ENCODE data around the gene NCOA7. TPM values are rescaled to one million over a fixed set of nuclear protein-coding genes. Genes with fewer than 3 reads are reported as not detected.
"Not testable (repeated sequence)": the region's sequence is repeated elsewhere in the genome, so short reads cannot be mapped to it uniquely, and the experiment has no call there.

NCOA7 gene
- total and polyA plus RNA-seq, 5 donors from 2014 or later: 12.6 to 41.9 (median 14.3) TPM

- Histone ChIP-seq H3K27ac (ENCODE audit: insufficient read depth, low read length, poor library complexity, severe bottlenecking) (no peak overlapping the region), H3K9me3 (ENCODE audit: control insufficient read depth in 2 of 2, low read length in 2 of 2) (no peaks in the 10 kb centered on the region), H3K4me3 (ENCODE audit: low read depth, low read length) (no peak overlapping the region), H3K4me1 (ENCODE audit: control insufficient read depth, insufficient read depth, low read length, poor library complexity, severe bottlenecking) (no peaks in the 10 kb centered on the region), H3K27me3 (ENCODE audit: control insufficient read depth, insufficient read depth, low read length) (no peaks in the 10 kb centered on the region), H3K36me3 (ENCODE audit: control insufficient read depth, insufficient read depth, low read length) (no peaks in the 10 kb centered on the region)
- no peaks in the 10 kb centered on the region for H3K27me3 Mint-ChIP-seq
- peaks cover 25% of the 10 kb centered on the region for H3K36me3 Mint-ChIP-seq
- peaks cover 8 to 31% (median 16%) of the 10 kb centered on the region in 4 donors for H3K4me1 Mint-ChIP-seq
- no peak overlapping the region for H3K27ac Mint-ChIP-seq
- no peak for ATAC-seq (ENCODE audit: low read depth in 2 of 2)
- H3K4me3 Mint-ChIP-seq: no peak overlapping the region
- DNase-seq: no peak
- peaks cover 0 to 3% (median 0%) of the 10 kb centered on the region in 7 donors for H3K9me3 Mint-ChIP-seq
Measured at GRCh38 chr6:125841356-125842090, 50.8 kb downstream of the NCOA7 start.

- no peak overlapping the region for H3K4me3 ChIP-seq (ENCODE audit: low read depth, low read length)
- H3K9me3 ChIP-seq (ENCODE audit: control insufficient read depth in 2 of 2, low read length in 2 of 2): no peaks in the 10 kb centered on the region
- H3K36me3 ChIP-seq (ENCODE audit: control insufficient read depth, insufficient read depth, low read length): no peaks in the 10 kb centered on the region
- H3K4me3 Mint-ChIP-seq: no peak overlapping the region
- H3K27ac ChIP-seq (ENCODE audit: insufficient read depth, low read length, poor library complexity, severe bottlenecking): no peak overlapping the region
- peaks cover 0 to 3% (median 0%) of the 10 kb centered on the region in 7 donors for H3K9me3 Mint-ChIP-seq
- ATAC-seq (ENCODE audit: low read depth in 2 of 2): no peak
- peaks cover 20% of the 10 kb centered on the region for H3K36me3 Mint-ChIP-seq
- H3K27ac Mint-ChIP-seq: no peak overlapping the region
- H3K27me3 Mint-ChIP-seq: no peaks in the 10 kb centered on the region
- H3K4me1 ChIP-seq (ENCODE audit: control insufficient read depth, insufficient read depth, low read length, poor library complexity, severe bottlenecking): no peaks in the 10 kb centered on the region
- peaks cover 2 to 31% (median 15%) of the 10 kb centered on the region in 4 donors for H3K4me1 Mint-ChIP-seq
- no peak for DNase-seq
- H3K27me3 ChIP-seq (ENCODE audit: control insufficient read depth, insufficient read depth, low read length): no peaks in the 10 kb centered on the region
Measured at GRCh38 chr6:125842091-125842626, 51.4 kb downstream of the NCOA7 start.

DNA sequence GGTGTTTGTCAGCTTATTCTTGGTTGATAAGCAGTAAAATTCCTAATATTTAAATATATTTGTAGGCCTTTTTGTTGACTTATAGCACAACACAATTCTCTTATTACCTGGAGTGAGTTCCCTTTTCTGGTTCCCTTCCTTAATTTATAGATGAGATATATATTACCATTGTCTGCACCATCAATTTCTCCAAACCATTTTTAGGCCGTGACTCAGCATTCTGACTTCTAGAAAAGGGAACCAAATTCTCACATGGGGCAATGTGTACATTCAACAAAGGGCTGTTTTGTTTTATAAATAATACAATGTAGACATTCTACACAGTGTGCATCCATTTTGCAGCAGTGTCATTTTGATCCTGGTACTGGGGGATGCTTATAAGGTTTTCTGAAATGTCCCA, 52.8 kb downstream of the NCOA7 start:
- H3K27ac Mint-ChIP-seq: no peak overlapping the region
- no peak overlapping the region for H3K4me3 Mint-ChIP-seq
- Histone ChIP-seq H3K36me3 (ENCODE audit: control insufficient read depth, insufficient read depth, low read length) (no peaks in the 10 kb centered on the region), H3K4me3 (ENCODE audit: low read depth, low read length) (no peak overlapping the region), H3K4me1 (ENCODE audit: control insufficient read depth, insufficient read depth, low read length, poor library complexity, severe bottlenecking) (no peaks in the 10 kb centered on the region), H3K27ac (ENCODE audit: insufficient read depth, low read length, poor library complexity, severe bottlenecking) (no peak overlapping the region), H3K9me3 (ENCODE audit: control insufficient read depth in 2 of 2, low read length in 2 of 2) (no peaks in the 10 kb centered on the region), H3K27me3 (ENCODE audit: control insufficient read depth, insufficient read depth, low read length) (no peaks in the 10 kb centered on the region)
- no peaks in the 10 kb centered on the region for H3K27me3 Mint-ChIP-seq
- no peak for DNase-seq
- peaks cover 0 to 20% (median 11%) of the 10 kb centered on the region in 4 donors for H3K4me1 Mint-ChIP-seq
- H3K36me3 Mint-ChIP-seq: peaks cover 9% of the 10 kb centered on the region
- ATAC-seq (ENCODE audit: low read depth in 2 of 2): no peak
- H3K9me3 Mint-ChIP-seq: peaks cover 0 to 2% (median 0%) of the 10 kb centered on the region in 7 donors

GRCh38 chr6:125844989-125845388, 54.2 kb downstream of the NCOA7 start:
- Histone ChIP-seq H3K27ac (ENCODE audit: insufficient read depth, low read length, poor library complexity, severe bottlenecking) (no peak overlapping the region), H3K4me1 (ENCODE audit: control insufficient read depth, insufficient read depth, low read length, poor library complexity, severe bottlenecking) (no peaks in the 10 kb centered on the region), H3K9me3 (ENCODE audit: control insufficient read depth in 2 of 2, low read length in 2 of 2) (no peaks in the 10 kb centered on the region), H3K27me3 (ENCODE audit: control insufficient read depth, insufficient read depth, low read length) (no peaks in the 10 kb centered on the region), H3K4me3 (ENCODE audit: low read depth, low read length) (no peak overlapping the region), H3K36me3 (ENCODE audit: control insufficient read depth, insufficient read depth, low read length) (no peaks in the 10 kb centered on the region)
- ATAC-seq (ENCODE audit: low read depth in 2 of 2): no peak
- H3K27me3 Mint-ChIP-seq: no peaks in the 10 kb centered on the region
- no peak overlapping the region for H3K4me3 Mint-ChIP-seq
- DNase-seq: no peak
- peaks cover 8% of the 10 kb centered on the region for H3K36me3 Mint-ChIP-seq
- no peak overlapping the region for H3K27ac Mint-ChIP-seq
- H3K9me3 Mint-ChIP-seq: peaks cover 0 to 2% (median 0%) of the 10 kb centered on the region in 7 donors
- H3K4me1 Mint-ChIP-seq: peaks cover 0 to 19% (median 10%) of the 10 kb centered on the region in 4 donors

- H3K4me1 Mint-ChIP-seq: peaks cover 0 to 23% (median 12%) of the 10 kb centered on the region in 4 donors
Measured at GRCh38 chr6:125846292-125847024, 55.7 kb downstream of the NCOA7 start.

GRCh38 chr6:125848286-125848685, 57.5 kb downstream of the NCOA7 start:
- H3K27ac Mint-ChIP-seq; H3K4me1 ChIP-seq (ENCODE audit: control insufficient read depth, insufficient read depth, low read length, poor library complexity, severe bottlenecking); H3K4me3 ChIP-seq (ENCODE audit: low read depth, low read length); H3K4me3 Mint-ChIP-seq; H3K27me3 ChIP-seq (ENCODE audit: control insufficient read depth, insufficient read depth, low read length); H3K27me3 Mint-ChIP-seq; H3K9me3 ChIP-seq (ENCODE audit: control insufficient read depth in 2 of 2, low read length in 2 of 2); ATAC-seq (ENCODE audit: low read depth in 2 of 2); DNase-seq; H3K27ac ChIP-seq (ENCODE audit: insufficient read depth, low read length, poor library complexity, severe bottlenecking); H3K9me3 Mint-ChIP-seq; H3K36me3 ChIP-seq (ENCODE audit: control insufficient read depth, insufficient read depth, low read length): not testable (repeated sequence)
- Mint-ChIP-seq H3K36me3 (peaks cover 23% of the 10 kb centered on the region), H3K4me1 (peaks cover 0 to 19% (median 7%) of the 10 kb centered on the region in 4 donors)

More at GRCh38 chr6:125846292-125847024, 55.7 kb downstream of the NCOA7 start:
- H3K27ac Mint-ChIP-seq: no peak overlapping the region
- Histone ChIP-seq H3K27ac (ENCODE audit: insufficient read depth, low read length, poor library complexity, severe bottlenecking) (no peak overlapping the region), H3K4me1 (ENCODE audit: control insufficient read depth, insufficient read depth, low read length, poor library complexity, severe bottlenecking) (no peaks in the 10 kb centered on the region), H3K27me3 (ENCODE audit: control insufficient read depth, insufficient read depth, low read length) (no peaks in the 10 kb centered on the region), H3K36me3 (ENCODE audit: control insufficient read depth, insufficient read depth, low read length) (no peaks in the 10 kb centered on the region), H3K9me3 (ENCODE audit: control insufficient read depth in 2 of 2, low read length in 2 of 2) (no peaks in the 10 kb centered on the region), H3K4me3 (ENCODE audit: low read depth, low read length) (no peak overlapping the region)
- ATAC-seq (ENCODE audit: low read depth in 2 of 2) (no peak), DNase-seq (no peak)
- peaks cover 0 to 2% (median 0%) of the 10 kb centered on the region in 7 donors for H3K9me3 Mint-ChIP-seq
- H3K36me3 Mint-ChIP-seq: peaks cover 12% of the 10 kb centered on the region
- no peaks in the 10 kb centered on the region for H3K27me3 Mint-ChIP-seq
- H3K4me3 Mint-ChIP-seq: no peak overlapping the region

DNA sequence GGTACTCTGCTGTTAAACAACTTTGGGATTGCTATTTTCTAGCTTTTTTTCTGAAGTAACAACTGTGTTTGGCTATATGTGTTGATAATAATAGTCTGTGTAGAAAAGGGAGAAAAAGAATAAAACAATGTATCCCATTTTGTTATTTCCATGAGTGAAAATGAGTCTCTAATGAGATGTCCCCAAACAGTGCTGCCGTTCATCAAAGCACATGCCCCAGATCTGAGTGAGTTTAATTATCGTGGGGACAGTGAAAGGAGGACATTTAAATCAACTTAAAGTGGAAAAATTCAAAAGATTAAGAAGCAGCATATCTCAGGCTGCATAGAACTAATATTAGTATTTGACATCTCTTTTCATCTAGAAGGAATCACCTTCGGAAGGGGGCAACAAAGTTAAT, 59.6 kb downstream of the NCOA7 start:
- peaks cover 3% of the 10 kb centered on the region for H3K36me3 ChIP-seq (ENCODE audit: control insufficient read depth, insufficient read depth, low read length)
- peaks cover 28% of the 10 kb centered on the region for H3K36me3 Mint-ChIP-seq
- H3K4me3 Mint-ChIP-seq: no peak overlapping the region
- H3K27me3 ChIP-seq (ENCODE audit: control insufficient read depth, insufficient read depth, low read length): no peaks in the 10 kb centered on the region
- peaks cover 0 to 20% (median 3%) of the 10 kb centered on the region in 4 donors for H3K4me1 Mint-ChIP-seq
- peaks cover 0 to 5% (median 1%) of the 10 kb centered on the region in 7 donors for H3K9me3 Mint-ChIP-seq
- no peak overlapping the region for H3K27ac Mint-ChIP-seq
- DNase-seq (no peak), ATAC-seq (ENCODE audit: low read depth in 2 of 2) (no peak)
- no peak overlapping the region for H3K4me3 ChIP-seq (ENCODE audit: low read depth, low read length)
- no peaks in the 10 kb centered on the region for H3K4me1 ChIP-seq (ENCODE audit: control insufficient read depth, insufficient read depth, low read length, poor library complexity, severe bottlenecking)
- H3K27ac ChIP-seq (ENCODE audit: insufficient read depth, low read length, poor library complexity, severe bottlenecking): no peak overlapping the region
- H3K27me3 Mint-ChIP-seq: no peaks in the 10 kb centered on the region
- no peaks in the 10 kb centered on the region for H3K9me3 ChIP-seq (ENCODE audit: control insufficient read depth in 2 of 2, low read length in 2 of 2)

Data from CD4-positive, CD25-positive, alpha-beta regulatory T cell (primary cell).